Adrenal gland (tissue), 5 donors: ENCODE results near the gene GPC5.

Experiments used
- POLR2A ChIP-seq, 2 donors: fragments of 450-650 bp; IDR thresholded peaks; one replicate each; pipeline ENCODE4 v1.6.1; 2017; ENCODE audit warnings: antibody characterized with exemption in 2 of 2, mild to moderate bottlenecking in 2 of 2, moderate library complexity in 1 of 2
- TF ChIP-seq, protein P1 (sequence below), 6 experiments: fragments of 450-650 bp in 4 of 6; fragments of 200-600 bp in 2 of 6; sonication (generic) in 1 of 6; IDR thresholded peaks; 1 replicate in 5 of 6; 2 replicates in 1 of 6; pipeline versions ENCODE4 v1.5.1 to v1.8.0; 2016 to 2021; ENCODE audit warnings: antibody characterized with exemption in 6 of 6, mild to moderate bottlenecking in 2 of 6, moderate library complexity in 1 of 6
- donor health status: DM: no; HTN: no; CAD: no.

GRCh38 chr13:91764527-91764926, 366.1 kb downstream of the GPC5 start:
- TF ChIP-seq, protein P1, sequence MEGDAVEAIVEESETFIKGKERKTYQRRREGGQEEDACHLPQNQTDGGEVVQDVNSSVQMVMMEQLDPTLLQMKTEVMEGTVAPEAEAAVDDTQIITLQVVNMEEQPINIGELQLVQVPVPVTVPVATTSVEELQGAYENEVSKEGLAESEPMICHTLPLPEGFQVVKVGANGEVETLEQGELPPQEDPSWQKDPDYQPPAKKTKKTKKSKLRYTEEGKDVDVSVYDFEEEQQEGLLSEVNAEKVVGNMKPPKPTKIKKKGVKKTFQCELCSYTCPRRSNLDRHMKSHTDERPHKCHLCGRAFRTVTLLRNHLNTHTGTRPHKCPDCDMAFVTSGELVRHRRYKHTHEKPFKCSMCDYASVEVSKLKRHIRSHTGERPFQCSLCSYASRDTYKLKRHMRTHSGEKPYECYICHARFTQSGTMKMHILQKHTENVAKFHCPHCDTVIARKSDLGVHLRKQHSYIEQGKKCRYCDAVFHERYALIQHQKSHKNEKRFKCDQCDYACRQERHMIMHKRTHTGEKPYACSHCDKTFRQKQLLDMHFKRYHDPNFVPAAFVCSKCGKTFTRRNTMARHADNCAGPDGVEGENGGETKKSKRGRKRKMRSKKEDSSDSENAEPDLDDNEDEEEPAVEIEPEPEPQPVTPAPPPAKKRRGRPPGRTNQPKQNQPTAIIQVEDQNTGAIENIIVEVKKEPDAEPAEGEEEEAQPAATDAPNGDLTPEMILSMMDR (IDR thresholded peaks at IDR 0.05): no peak
- TF ChIP-seq POLR2A (IDR thresholded peaks at IDR 0.05): no peak
